IPS-NIHi7 (cell line): ENCODE measurements around the gene CHRDL2.
"Not testable (repeated sequence)": the region's sequence is repeated elsewhere in the genome, so short reads cannot be mapped to it uniquely, and the experiment has no call there.

Experiments
- DNase-seq: peaks from one replicate; pipeline ENCODE4 v3.0.0; 2012; ENCODE audit warnings: mixed read lengths; ENCODE audit errors: extremely low spot score

Gene CHRDL2

DNA sequence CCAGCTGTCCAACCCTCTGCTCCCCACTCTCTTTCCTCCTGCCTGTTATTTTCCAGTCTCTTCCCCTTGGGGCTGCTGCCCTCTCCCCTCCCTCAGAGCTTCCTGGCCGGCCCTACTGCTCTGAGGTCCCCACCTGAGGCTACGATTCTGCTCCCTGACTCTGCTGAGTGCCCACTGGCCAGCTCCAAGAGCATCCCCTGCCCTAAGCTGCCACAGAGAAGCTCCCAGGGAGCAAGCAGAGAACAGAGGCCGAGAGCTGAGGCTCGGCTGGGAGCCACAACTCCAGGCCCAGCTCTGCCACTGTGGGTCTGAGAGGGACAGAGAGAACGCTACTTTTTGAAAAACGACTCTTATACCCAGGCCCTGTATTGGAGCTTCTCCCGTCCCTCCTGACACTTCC, 61.1 kb downstream of the CHRDL2 start:
- no peak for DNase-seq

DNA sequence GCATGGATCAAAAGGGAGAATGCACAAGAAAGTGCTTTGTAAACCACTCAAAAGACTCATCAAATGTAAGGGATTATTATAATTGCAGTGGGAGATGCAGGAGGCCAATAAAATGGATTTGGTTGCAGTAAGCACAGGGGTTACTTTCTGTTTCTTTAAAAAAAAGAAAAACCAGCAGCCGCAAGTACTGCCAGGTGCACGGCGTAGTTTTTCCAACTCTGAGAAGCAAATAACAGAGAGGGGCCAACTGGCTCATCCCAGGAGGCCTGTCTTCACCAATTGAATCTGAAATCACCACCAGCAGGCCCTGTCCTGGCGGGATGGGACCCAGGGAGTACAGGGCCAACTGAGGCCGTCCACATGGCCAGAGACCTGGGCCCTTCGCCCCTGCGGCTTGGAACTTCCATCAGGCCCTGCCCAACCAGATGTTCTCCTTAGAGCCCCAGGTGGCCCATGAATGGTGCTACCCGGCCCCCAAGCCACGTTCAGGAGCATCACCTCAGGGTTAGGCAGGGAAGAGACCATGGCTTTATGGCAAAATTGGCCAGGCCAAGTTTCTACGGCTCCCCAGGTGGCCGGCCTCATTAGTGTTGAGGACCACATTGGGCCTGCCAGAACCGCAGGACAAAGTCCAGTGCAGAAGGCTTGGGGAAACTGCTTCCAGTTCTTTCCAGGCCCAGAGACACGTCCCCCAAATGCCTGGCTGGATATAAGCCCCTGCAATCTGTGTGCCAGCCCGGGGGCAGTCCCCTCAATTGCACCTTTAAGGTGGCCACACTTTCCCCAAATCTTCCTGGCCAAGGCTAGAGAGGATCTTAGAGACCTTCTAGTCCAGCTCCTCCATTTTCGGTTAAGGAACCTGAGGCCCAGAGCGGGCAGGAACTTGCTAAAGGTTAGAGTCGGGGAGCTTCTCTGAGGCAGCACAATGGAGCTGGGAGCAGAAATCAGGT, 61.7 kb downstream of the CHRDL2 start:
- DNase-seq = no peak

- no peak for DNase-seq
Measured at GRCh38 chr11:74663315-74663714, 67.9 kb downstream of the CHRDL2 start.

DNA sequence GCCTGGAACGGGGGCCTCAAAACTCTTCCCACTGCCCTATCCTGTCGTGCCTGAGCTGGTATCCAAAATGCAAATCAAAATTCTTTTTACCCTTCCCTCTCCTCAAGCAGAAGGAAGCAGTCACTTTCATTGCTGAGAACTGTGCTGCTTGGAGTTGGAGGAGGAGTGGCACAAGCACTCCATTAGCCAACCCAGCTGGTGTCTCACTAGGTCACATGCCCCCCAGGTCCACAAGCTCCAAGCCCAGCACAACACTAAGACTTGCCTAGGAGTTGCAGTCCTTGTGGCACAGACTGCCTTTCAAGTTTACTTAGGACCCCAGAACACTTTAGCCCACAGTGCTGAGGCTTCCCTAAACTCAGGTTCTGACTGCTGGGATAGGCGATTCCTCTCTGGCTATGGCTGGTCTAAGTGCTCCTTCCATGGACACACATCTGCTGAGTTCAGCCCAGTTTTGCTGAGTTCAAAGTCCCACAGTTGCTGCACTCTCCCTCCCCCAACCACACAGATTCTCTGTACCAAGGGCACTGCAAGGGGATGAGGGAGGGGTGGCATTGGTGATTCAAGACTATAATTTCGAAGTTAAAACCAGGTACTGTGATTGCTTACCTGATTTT, 68.6 kb downstream of the CHRDL2 start:
- DNase-seq = no peak

GRCh38 chr11:74659124-74659523, 72.1 kb downstream of the CHRDL2 start:
- not testable (repeated sequence) for DNase-seq

- no peak for DNase-seq
Measured at GRCh38 chr11:74654976-74655375, 76.2 kb downstream of the CHRDL2 start.

DNA sequence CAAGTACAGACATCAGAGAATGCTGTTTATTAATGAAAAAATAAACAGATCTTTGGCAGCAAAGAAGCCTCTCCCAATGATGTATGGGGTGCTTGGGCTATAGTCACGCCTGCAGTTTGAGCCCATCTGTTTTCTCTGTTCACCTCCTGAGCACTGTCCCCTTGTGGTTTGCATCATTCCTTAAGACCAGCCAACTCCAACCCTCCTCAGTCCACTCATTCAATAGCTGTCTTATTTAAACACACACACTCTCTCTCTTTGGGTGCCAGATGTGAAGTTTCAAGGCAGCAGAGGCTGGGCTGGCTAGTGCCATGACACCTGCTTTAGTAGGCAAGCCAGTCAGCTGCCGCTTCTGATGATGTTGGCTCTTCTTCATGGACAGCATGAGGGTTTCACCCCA, 80.7 kb downstream of the CHRDL2 start:
- DNase-seq = no peak

DNA sequence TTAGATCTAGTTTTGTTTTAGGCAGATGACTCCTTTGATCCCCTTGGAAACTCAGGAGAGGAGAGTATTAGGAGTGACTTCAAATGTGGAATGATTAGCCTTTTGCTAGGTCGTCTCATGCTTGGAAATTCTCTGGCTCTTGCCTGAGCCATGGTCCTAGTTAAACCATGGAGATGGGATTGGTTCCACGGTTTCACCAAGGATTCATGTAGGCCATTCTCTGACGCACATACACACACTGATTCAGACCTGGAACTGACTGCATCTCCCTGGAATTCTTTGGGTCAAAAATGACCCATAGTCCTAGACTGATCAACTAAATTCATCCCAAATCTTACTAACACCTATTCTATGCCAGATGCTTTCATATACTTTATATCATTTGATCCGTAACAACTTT, 82.3 kb downstream of the CHRDL2 start:
- no peak for DNase-seq

GRCh38 chr11:74647831-74648230, 83.4 kb downstream of the CHRDL2 start:
- no peak for DNase-seq

- no peak for DNase-seq
Measured at GRCh38 chr11:74647404-74647803, 83.8 kb downstream of the CHRDL2 start.

GRCh38 chr11:74646954-74647353, 84.3 kb downstream of the CHRDL2 start:
- DNase-seq = no peak
